B cell (primary cell): ENCODE results near the gene LRP5.

Experiments
- EZH2 ChIP-seq: IDR thresholded peaks from 2 replicates; pipeline ENCODE4 v1.6.1; 2012; ENCODE audit warnings: borderline replicate concordance, low read depth, mild to moderate bottlenecking, moderate library complexity, low read length; ENCODE audit not compliant: insufficient read depth, poor library complexity, severe bottlenecking
- TF ChIP-seq, protein P1 (sequence below): fragments of 200-600 bp; IDR thresholded peaks from one replicate; pipeline ENCODE4 v1.8.0; 2022; ENCODE audit warnings: antibody characterized with exemption, mild to moderate bottlenecking

DNA sequence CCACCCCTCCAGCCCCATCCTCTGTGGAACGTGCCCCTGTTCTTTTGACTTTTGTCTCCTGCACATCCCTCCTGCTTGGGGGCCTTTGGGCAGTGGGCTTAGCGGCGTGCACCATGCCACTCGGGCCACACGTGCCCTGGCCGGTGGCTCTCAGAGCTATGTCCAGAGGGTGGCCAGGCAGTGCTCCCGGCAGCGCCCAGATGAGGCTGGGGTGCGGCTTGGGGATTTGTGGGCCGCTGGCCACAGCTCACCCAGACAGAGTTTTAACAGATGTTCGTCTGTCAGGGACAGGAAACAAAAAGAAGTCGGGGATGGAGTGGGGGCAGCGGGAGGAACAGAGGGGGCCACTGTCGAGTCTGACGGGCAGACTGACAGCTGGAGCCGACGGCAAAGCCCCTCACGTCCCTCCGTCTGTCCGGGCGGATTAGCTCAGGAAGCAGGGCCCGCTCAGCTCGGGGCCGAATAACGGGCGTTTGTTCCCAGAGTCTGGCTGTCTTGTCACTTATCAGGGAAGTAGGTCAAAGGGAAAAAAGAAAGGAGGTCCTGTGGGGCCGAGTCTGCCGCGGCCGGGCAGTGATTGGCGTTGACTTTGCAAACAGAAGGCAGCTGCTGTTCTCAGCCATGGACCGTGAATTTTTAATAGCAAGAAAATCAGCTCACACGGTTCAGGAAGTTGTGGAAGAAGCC, 61.6 kb downstream of the LRP5 start:
- TF ChIP-seq, protein P1, sequence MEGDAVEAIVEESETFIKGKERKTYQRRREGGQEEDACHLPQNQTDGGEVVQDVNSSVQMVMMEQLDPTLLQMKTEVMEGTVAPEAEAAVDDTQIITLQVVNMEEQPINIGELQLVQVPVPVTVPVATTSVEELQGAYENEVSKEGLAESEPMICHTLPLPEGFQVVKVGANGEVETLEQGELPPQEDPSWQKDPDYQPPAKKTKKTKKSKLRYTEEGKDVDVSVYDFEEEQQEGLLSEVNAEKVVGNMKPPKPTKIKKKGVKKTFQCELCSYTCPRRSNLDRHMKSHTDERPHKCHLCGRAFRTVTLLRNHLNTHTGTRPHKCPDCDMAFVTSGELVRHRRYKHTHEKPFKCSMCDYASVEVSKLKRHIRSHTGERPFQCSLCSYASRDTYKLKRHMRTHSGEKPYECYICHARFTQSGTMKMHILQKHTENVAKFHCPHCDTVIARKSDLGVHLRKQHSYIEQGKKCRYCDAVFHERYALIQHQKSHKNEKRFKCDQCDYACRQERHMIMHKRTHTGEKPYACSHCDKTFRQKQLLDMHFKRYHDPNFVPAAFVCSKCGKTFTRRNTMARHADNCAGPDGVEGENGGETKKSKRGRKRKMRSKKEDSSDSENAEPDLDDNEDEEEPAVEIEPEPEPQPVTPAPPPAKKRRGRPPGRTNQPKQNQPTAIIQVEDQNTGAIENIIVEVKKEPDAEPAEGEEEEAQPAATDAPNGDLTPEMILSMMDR: no peak
- TF ChIP-seq EZH2: no peak
